SK-N-MC (cell line): ENCODE data around the gene NAA60.

ENCODE experiments used
- DNase-seq: peaks from one replicate; pipeline ENCODE4 v3.0.0-alpha.2; 2011; ENCODE audit warnings: low read depth, low spot score
- H3K27ac ChIP-seq: fragments of 200-600 bp; sonication (generic); 2 replicates; pipeline ENCODE4 v1.5.1; 2016; ENCODE audit warnings: mixed run types
- H3K36me3 ChIP-seq: fragments of 200-600 bp; sonication (generic); 2 replicates; pipeline ENCODE4 v1.6.1; 2017; ENCODE audit warnings: antibody characterized with exemption, low read length, mixed read lengths; ENCODE audit not compliant: insufficient read depth
- H3K4me3 ChIP-seq: fragments of 200-600 bp; sonication (generic); 2 replicates; pipeline ENCODE4 v1.5.1; 2016
- H3K9ac ChIP-seq: fragments of 200-600 bp; sonication (generic); 2 replicates; pipeline ENCODE4 v1.8.0; 2017; ENCODE audit warnings: mixed run types, mixed read lengths; ENCODE audit not compliant: insufficient read length
- H3K9me3 ChIP-seq: fragments of 200-600 bp; sonication (generic); 2 replicates; pipeline ENCODE4 v1.6.1; 2017; ENCODE audit warnings: low read depth, mild to moderate bottlenecking, antibody characterized with exemption, low read length, moderate library complexity, mixed read lengths
- EZH2 ChIP-seq: fragments of 200-600 bp; sonication (generic); IDR thresholded peaks from one replicate; pipeline ENCODE4 v1.6.1; 2017; ENCODE audit warnings: antibody characterized with exemption
- FOXP2 ChIP-seq: optimal IDR thresholded peaks from 2 replicates; pipeline ENCODE3; 2011; ENCODE audit warnings: mild to moderate bottlenecking, moderate library complexity; ENCODE audit not compliant: insufficient read depth; ENCODE audit errors: extremely low read length, control extremely low read depth
- POLR2AphosphoS5 ChIP-seq: IDR thresholded peaks from 2 replicates; pipeline ENCODE4 v1.6.1; 2012; ENCODE audit warnings: mild to moderate bottlenecking, low read depth, low read length, borderline replicate concordance

The NAA60 gene

GRCh38 chr16:3434373-3434772, 9.1 kb upstream of the NAA60 start:
- peaks cover 19% of the 10 kb centered on the region for H3K36me3 ChIP-seq
- TF ChIP-seq EZH2 (no peak), FOXP2 (no peak), POLR2AphosphoS5 (no peak)
- peak overlapping the region; percentile 59 for H3K9ac ChIP-seq
- peak overlapping the region; percentile 76 for H3K4me3 ChIP-seq
- no peak for DNase-seq
- H3K27ac ChIP-seq, result peak overlapping the region; percentile 95
- H3K9me3 ChIP-seq, result no peaks in the 10 kb centered on the region

GRCh38 chr16:3439637-3440036, 3.8 kb upstream of the NAA60 start:
- Histone ChIP-seq H3K27ac (no peak overlapping the region), H3K4me3 (no peak overlapping the region), H3K36me3 (peaks cover 32% of the 10 kb centered on the region), H3K9ac (no peak overlapping the region), H3K9me3 (no peaks in the 10 kb centered on the region)
- DNase-seq, result no peak
- TF ChIP-seq FOXP2, result no peak
- TF ChIP-seq EZH2, result no peak
- no peak for TF ChIP-seq POLR2AphosphoS5

- DNase-seq, result no peak
- peak overlapping the region; percentile 78; the same call in 1 of the 2 replicates for H3K27ac ChIP-seq
- peaks cover 48% of the 10 kb centered on the region; the same call in 1 of the 2 replicates for H3K36me3 ChIP-seq
These were observed 530 bp downstream of the NAA60 start for GRCh38 chr16:3444032-3444388.

GRCh38 chr16:3454093-3454492, 10.6 kb downstream of the NAA60 start:
- H3K9me3 ChIP-seq, result no peaks in the 10 kb centered on the region
- no peak overlapping the region for H3K9ac ChIP-seq
- H3K36me3 ChIP-seq, result no peaks in the 10 kb centered on the region; the same call in 1 of the 2 replicates
- no peak for TF ChIP-seq POLR2AphosphoS5
- no peak for TF ChIP-seq EZH2
- TF ChIP-seq FOXP2, result no peak
- DNase-seq, result no peak
- H3K27ac ChIP-seq, result peak overlapping the region; percentile 71
- no peak overlapping the region for H3K4me3 ChIP-seq

More at GRCh38 chr16:3444032-3444388, 530 bp downstream of the NAA60 start:
- Histone ChIP-seq H3K4me3 (peak overlapping the region; percentile 87), H3K9me3 (no peaks in the 10 kb centered on the region), H3K9ac (peak overlapping the region; percentile 87)
- no peak for TF ChIP-seq EZH2
- 0 out of 2 replicates have a peak, but pooled peaks have one; percentile 38 for TF ChIP-seq POLR2AphosphoS5

- Histone ChIP-seq H3K9me3 (no peaks in the 10 kb centered on the region), H3K4me3 (no peak overlapping the region), H3K36me3 (no peaks in the 10 kb centered on the region; the same call in 1 of the 2 replicates), H3K9ac (no peak overlapping the region), H3K27ac (peak overlapping the region; percentile 71)
- DNase-seq, result no peak
- TF ChIP-seq EZH2 (no peak), FOXP2 (no peak), POLR2AphosphoS5 (no peak)
These were observed 11.2 kb downstream of the NAA60 start for GRCh38 chr16:3454631-3455147.

- peak overlapping the region; percentile 89 for H3K9ac ChIP-seq
- 0 out of 2 replicates have a peak, but pooled peaks cover 3% of the 10 kb centered on the region for H3K36me3 ChIP-seq
- TF ChIP-seq EZH2, result no peak
- peak; percentile 90 for TF ChIP-seq POLR2AphosphoS5
- TF ChIP-seq FOXP2, result no peak
- peak overlapping the region; percentile 85 for H3K4me3 ChIP-seq
- DNase-seq, result no peak
- no peaks in the 10 kb centered on the region for H3K9me3 ChIP-seq
- H3K27ac ChIP-seq, result peak overlapping the region; percentile 81
These were observed 14.2 kb downstream of the NAA60 start for GRCh38 chr16:3457434-3458252.

- H3K27ac ChIP-seq, result peak overlapping the region; percentile 9; the same call in 1 of the 2 replicates
- no peaks in the 10 kb centered on the region for H3K9me3 ChIP-seq
- peak overlapping the region; percentile 85 for H3K4me3 ChIP-seq
- no peak for DNase-seq
- no peak for TF ChIP-seq EZH2
- TF ChIP-seq FOXP2, result no peak
- no peak for TF ChIP-seq POLR2AphosphoS5
- H3K9ac ChIP-seq, result peak overlapping the region; percentile 89
- H3K36me3 ChIP-seq, result 0 out of 2 replicates have a peak, but pooled peaks cover 3% of the 10 kb centered on the region
These were observed 14.9 kb downstream of the NAA60 start for GRCh38 chr16:3458278-3458851.

GRCh38 chr16:3458852-3459361, 15.4 kb downstream of the NAA60 start:
- Histone ChIP-seq H3K9ac (peak overlapping the region; percentile 89), H3K4me3 (peak overlapping the region; percentile 85)
- no peak for DNase-seq

More at GRCh38 chr16:3458852-3459361, 15.4 kb downstream of the NAA60 start:
- Histone ChIP-seq H3K9me3 (no peaks in the 10 kb centered on the region), H3K27ac (peak overlapping the region; percentile 9), H3K36me3 (0 out of 2 replicates have a peak, but pooled peaks cover 3% of the 10 kb centered on the region)
- TF ChIP-seq EZH2, result no peak
- no peak for TF ChIP-seq FOXP2
- no peak for TF ChIP-seq POLR2AphosphoS5
